Placental epithelial cell (primary cell): ENCODE data around the gene TMEM120A. TPM values are rescaled to one million over a fixed set of nuclear protein-coding genes. Genes with fewer than 3 reads are reported as not detected.

Experiments used
- small RNA-seq: library from RNA; depleted of rRNA; stranded (forward); fragments of <200 nt; gene quantifications from one replicate; pipeline ENCODE3, GENCODE V24; 2012
- total RNA-seq: library from RNA; depleted of rRNA; stranded (reverse); fragments of >200 nt; gene quantifications from 2 replicates; pipeline ENCODE4 v1.2.3, GENCODE V29; 2012

Gene TMEM120A
- total RNA-seq: 37.0 and 51.0 TPM in 2 replicates

GRCh38 chr7:75994388-75995051 is at the start of gene TMEM120A:
Gene TMEM120A (minus strand): TSS chr7:75994595. CDS start chr7:75994570, 25 bp downstream.

Small RNA genes within 50 kb of the gene (small RNA-seq; reads per million reads assigned to genes)
- gene SNORA14A: 31.9 reads per million, percentile 97 among the genes with 10 or more reads in this experiment

Other genes starting within 250 kb of the TMEM120A start
- not detected in 2 replicates for gene CCL26, start 222.4 kb downstream of the TMEM120A start, total RNA-seq
- not detected in 2 replicates for gene CCL24, start 180.8 kb downstream of the TMEM120A start, total RNA-seq
- gene RHBDD2, start 115.6 kb downstream of the TMEM120A start, total RNA-seq: 39.7 and 48.0 TPM in 2 replicates
- 140 and 183 TPM in 2 replicates for gene POR, start 79.4 kb downstream of the TMEM120A start, total RNA-seq
- 32.6 and 58.7 TPM in 2 replicates for gene STYXL1, start 53.4 kb upstream of the TMEM120A start, total RNA-seq
- 29.8 and 46.1 TPM in 2 replicates for gene MDH2, start 53.5 kb upstream of the TMEM120A start, total RNA-seq
- 0.87 and 2.7 TPM in 2 replicates for gene SRRM3, start 207.3 kb upstream of the TMEM120A start, total RNA-seq